Stimulated activated CD8-positive, alpha-beta memory T cell treated with anti-CD3 and anti-CD28 coated beads, Interleukin-12 subunit alpha, Interleukin-12 subunit beta, amount 100 ng/mL, for 4 hours (primary cell): ENCODE measurements around the gene RASSF3.

Experiments
- DNase-seq: peaks from one replicate; pipeline ENCODE4 v3.0.0-alpha.2; 2020; ENCODE audit warnings: low read depth

Gene RASSF3

DNA sequence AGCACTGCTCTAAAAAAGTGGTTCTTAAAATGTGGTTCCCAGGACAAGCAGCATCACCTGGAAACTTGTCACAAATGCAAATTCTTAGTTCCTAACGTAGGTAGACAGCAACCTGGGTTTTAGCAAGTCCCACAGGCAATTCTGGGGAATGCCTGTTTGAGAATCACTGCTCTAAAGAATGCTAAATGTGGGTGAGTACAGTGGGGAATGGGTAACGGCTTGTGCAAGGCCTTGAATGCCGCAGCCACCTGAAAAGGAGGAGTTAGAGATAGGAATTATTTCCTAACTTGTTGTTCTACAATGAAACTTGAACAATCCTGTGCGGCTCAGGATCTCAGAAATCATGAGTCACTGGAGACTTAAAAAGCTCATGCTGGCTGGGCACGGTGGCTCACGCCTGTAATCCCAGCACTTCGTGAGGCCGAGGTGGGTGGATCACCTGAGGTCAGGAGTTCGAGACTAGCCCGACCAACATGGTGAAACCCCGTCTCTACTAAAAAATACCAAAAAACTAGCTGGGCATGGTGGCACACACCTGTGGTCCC, 114.0 kb downstream of the RASSF3 start:
- no peak for DNase-seq

DNA sequence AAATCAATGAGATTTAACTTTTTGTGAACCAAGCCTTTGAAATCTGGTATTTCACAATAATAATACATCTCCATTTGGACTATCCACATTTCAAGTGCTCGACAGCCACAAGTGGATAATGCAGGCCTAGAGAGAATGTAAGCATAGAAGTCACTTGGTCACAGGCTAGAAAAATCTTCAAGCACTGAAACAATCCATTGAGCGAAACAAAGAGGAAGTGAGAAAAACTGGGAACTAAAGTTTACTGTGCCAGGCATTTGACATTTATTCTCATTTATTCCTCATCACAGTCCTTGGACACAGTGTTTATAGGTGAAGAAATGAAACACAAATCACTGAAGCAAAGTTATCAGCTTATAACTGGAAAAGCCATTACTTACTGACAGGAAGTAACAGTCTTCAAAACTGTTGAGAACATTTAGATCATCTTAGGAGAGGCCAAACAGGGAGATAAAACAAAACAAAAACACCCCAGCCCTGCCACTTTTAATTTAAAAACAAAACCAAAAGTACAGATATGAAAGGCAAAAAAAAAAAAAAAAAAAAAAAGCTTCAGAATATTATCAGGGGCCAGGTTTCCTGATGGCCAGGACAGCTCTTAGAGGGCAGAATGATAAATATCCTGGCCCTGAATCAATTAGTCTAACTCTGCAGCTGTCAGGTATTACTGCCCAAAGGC, 119.8 kb downstream of the RASSF3 start:
- no peak for DNase-seq

DNA sequence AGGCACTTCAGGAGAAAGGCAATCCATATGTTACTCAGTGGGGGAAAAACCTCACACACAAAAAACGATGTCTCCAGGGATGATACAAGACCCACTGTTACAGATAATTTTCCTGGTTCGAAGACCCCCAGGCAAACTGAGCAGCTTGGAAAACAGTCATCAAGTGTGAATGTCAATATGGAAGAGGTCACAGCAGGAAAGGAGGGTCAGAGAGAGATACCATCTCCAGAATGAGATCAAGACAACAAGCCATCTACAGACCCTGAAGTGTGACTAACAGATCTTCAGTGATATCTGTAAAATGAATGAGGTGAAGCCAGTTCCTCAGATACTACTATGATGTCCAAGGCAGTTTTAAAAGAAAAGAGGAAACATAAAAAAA, 120.3 kb downstream of the RASSF3 start:
- no peak for DNase-seq

DNA sequence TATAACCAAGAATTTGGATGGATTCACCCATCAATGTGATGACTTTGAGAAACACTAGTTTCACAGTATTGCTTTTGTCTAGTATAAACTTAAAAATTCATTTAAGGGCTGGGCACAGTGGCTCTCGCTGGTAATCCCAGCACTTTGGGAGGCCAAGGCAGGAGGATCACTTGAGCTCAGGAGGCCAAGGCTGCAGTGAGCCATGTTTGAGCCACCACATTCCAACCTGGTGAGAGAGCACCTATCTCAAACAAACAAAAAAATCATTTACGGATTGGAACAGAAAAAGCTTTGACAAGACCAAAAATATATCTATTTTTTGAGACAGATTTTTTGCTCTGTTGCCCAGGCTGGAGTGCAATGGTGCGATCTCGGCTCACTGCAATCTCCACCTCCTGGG, 121.4 kb downstream of the RASSF3 start:
- DNase-seq: no peak

- no peak for DNase-seq
These were observed 123.6 kb downstream of the RASSF3 start for GRCh38 chr12:64733857-64734256.

DNA sequence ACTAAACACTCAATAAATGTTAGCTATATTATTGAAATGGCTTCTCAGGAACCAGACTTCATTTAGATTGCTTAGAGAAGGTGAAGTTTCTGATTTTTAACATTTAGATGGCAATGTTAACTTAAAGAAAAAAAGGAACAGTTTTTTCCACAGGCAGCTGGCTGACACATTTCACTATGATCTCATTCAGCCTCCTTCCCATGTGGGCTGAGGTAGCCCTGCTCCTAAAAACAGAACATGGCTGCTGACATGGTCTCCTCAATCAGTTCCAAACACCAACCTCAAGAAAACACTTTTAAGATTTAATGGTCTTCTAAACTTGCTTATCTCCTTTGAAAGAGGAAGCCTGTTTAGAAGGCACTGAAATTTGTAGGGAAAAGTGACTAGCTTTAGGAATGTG, 125.1 kb downstream of the RASSF3 start:
- no peak for DNase-seq

- DNase-seq: no peak
These were observed 126.5 kb downstream of the RASSF3 start for GRCh38 chr12:64736771-64737170.

- no peak for DNase-seq
These were observed 127.2 kb downstream of the RASSF3 start for GRCh38 chr12:64737539-64737938.

DNA sequence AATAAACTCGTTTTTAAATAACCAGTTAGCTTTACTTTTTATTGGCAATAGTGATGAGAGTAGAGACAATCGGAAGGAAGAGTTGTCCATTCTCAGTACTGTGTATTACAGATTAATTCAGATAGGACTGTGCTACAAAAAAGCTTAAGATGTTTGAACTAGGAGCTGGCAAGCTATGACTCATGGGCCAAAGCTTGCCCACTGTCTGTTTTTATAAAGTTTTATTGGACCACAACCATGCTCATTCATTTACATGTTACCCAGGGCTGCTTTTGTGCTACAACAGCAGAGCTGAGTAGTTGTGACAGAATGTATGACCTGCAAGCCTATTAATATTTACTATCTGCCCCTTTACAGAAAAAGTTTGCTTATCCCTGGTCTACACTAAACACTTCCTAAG, 129.5 kb downstream of the RASSF3 start:
- DNase-seq: no peak

DNA sequence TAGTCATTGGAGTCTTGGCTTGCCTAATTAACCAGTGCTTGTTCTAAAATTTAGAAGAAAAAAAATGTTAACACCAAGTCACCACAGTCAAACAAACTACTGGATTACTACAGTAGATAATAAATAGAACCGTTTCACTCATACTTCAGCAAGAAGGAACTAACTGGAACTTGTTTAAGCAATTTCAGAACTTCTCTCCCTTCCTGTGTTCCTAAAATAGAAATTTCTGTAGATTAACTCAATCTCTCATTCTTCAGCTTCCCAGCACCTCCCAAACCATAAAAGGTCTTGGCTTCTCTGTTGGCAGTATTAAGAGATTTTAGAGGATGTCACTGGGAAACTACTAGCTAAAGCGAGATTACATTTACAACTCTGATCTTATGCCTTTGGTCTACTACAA, 130.4 kb downstream of the RASSF3 start:
- no peak for DNase-seq

- DNase-seq: no peak
These were observed 132.1 kb downstream of the RASSF3 start for GRCh38 chr12:64742416-64742815.

DNA sequence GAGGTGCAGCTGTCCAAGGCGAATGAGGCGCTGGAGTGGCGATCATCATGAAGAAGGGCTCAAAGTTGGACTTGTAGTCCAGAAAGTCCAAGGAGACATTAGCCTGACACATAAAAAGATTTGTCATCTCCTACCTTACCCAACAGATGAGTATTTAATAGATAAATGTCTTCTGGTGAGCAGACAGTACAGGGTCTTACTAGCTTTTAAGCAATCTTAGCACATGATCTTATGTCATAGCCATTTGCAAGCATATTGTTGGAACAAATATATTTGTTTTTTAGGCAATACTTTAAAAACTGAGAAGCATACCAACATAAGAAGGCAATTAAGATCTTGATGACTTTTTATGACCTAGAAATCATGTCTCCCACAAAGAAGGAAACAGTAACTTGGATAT, 132.9 kb downstream of the RASSF3 start:
- DNase-seq: no peak

GRCh38 chr12:64744422-64745258, 134.3 kb downstream of the RASSF3 start:
- no peak for DNase-seq

DNA sequence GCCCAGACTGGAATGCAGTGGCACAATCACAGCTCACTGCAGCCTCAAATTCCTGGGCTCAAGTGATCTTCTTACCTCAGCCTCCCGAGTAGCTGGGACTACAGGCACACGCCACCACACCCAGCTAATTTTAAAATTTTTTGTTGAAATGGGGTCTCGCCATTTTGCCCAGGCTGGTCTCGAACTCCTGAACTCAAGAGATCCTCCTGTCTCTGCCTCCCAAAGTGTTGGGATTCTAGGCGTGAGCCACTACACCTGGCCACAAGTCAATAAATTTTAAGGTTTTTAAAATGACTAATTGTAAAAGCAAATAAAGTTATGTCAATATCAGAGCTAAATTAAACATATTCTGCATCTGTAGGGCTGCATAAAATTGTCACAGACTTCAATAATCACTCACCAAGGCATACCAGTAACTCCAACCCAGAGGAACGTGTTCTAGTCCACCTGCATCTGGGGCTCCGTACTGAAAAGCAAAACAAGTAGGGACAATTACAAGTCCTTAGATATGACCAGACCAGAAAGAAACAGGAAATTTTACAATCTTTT, 135.0 kb downstream of the RASSF3 start:
- DNase-seq: no peak

DNA sequence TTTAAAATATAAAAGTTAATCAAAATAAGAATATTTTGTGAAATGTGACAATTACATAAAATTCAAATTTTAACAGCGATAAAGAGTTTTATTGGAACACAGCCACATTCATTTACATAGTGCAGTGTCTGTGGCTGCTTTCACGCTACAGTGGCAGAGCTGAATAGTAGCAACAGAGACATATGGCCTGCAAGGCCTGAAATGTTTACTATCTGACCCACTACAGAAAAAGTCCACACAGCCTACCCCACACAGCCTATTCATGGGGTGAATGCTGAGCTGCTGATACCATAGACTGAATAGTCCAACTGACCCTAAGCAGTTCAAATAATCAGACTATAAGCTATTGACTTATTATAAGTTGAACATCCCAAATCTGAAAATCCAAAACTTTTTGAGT, 135.7 kb downstream of the RASSF3 start:
- DNase-seq: no peak

DNA sequence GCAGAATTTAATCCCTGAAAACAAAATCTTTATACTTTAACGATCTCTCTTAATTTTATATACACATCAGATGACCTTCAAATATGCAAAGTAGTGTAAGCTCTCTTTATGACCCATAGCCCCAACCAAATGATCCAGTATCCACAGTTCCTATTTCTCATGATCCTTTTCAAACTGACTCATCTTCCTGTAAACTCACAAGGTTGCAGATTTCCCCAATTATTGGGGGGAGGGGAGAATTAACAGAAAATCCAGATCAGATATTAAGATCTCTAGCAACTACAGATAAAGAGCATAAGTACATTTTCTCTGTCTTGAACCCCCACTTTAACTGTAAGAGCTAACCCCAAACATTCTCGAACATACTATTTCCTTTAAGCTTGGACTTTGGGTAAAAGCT, 136.4 kb downstream of the RASSF3 start:
- DNase-seq: no peak
